GM21528 (cell line): ENCODE measurements around the gene SRGAP1.
"Not testable (repeated sequence)": the region's sequence is repeated elsewhere in the genome, so short reads cannot be mapped to it uniquely, and the experiment has no call there.

Experiments used
- ATAC-seq: cut with Tn5 transposase; IDR thresholded peaks from one replicate; pipeline ENCODE4 v1.9.1; 2021; ENCODE audit warnings: mild to moderate bottlenecking, moderate library complexity; ENCODE audit not compliant: unreplicated experiment, low FRiP score

SRGAP1 gene

GRCh38 chr12:63836046-63836445 is 8.5 kb upstream of the SRGAP1 start:
- no peak for ATAC-seq

- no peak for ATAC-seq
These were observed 7.6 kb upstream of the SRGAP1 start for GRCh38 chr12:63836936-63837335.

- no peak for ATAC-seq
These were observed 6.1 kb upstream of the SRGAP1 start for GRCh38 chr12:63838411-63838810.

- ATAC-seq: no peak
These were observed 3.5 kb upstream of the SRGAP1 start for GRCh38 chr12:63841011-63841410.

GRCh38 chr12:63841571-63841970 is 2.9 kb upstream of the SRGAP1 start:
- no peak for ATAC-seq

GRCh38 chr12:63842750-63843149 is 1.8 kb upstream of the SRGAP1 start:
- not testable (repeated sequence) for ATAC-seq

- no peak for ATAC-seq
These were observed 1.2 kb upstream of the SRGAP1 start for GRCh38 chr12:63843254-63843720.

- peak; percentile 98 for ATAC-seq
These were observed 644 bp upstream of the SRGAP1 start for GRCh38 chr12:63843721-63844390.

GRCh38 chr12:63845726-63846125 is 1.2 kb downstream of the SRGAP1 start:
- no peak for ATAC-seq

GRCh38 chr12:63846238-63846967 is 1.9 kb downstream of the SRGAP1 start:
- no peak for ATAC-seq

- no peak for ATAC-seq
These were observed 4.0 kb downstream of the SRGAP1 start for GRCh38 chr12:63848450-63848849.

GRCh38 chr12:63849106-63849620 is 4.7 kb downstream of the SRGAP1 start:
- ATAC-seq: no peak

- ATAC-seq: no peak
These were observed 5.1 kb downstream of the SRGAP1 start for GRCh38 chr12:63849641-63850040.

- no peak for ATAC-seq
These were observed 9.5 kb downstream of the SRGAP1 start for GRCh38 chr12:63853978-63854377.

- ATAC-seq: no peak
These were observed 10.8 kb downstream of the SRGAP1 start for GRCh38 chr12:63855299-63855698.

GRCh38 chr12:63857771-63858670 is 13.5 kb downstream of the SRGAP1 start:
- no peak for ATAC-seq

- ATAC-seq: not testable (repeated sequence)
These were observed 15.4 kb downstream of the SRGAP1 start for GRCh38 chr12:63859880-63860279.

GRCh38 chr12:63862187-63862968 is 17.9 kb downstream of the SRGAP1 start:
- no peak for ATAC-seq

- no peak for ATAC-seq
These were observed 18.4 kb downstream of the SRGAP1 start for GRCh38 chr12:63862969-63863230.
